PC-3 (cell line): ENCODE data around the gene ACADS.

Experiments
- EZH2 ChIP-seq: fragments of 300-600 bp; sonication (generic); IDR thresholded peaks from one replicate; pipeline ENCODE4 v1.6.1; 2017; ENCODE audit warnings: antibody characterized with exemption, mild to moderate bottlenecking, low read length; ENCODE audit not compliant: unreplicated experiment
- EZH2phosphoT487 ChIP-seq: fragments of 300-600 bp; sonication (generic); IDR thresholded peaks from 2 replicates; pipeline ENCODE4 v1.6.1; 2018; ENCODE audit warnings: mild to moderate bottlenecking, antibody characterized with exemption, low read length, borderline replicate concordance
- TF ChIP-seq, protein P1 (sequence below): fragments of 300-600 bp; sonication (generic); conservative IDR thresholded peaks from 2 replicates; pipeline ENCODE4 v1.5.1; 2017; ENCODE audit warnings: antibody characterized with exemption, low read depth, mild to moderate bottlenecking, low read length

DNA sequence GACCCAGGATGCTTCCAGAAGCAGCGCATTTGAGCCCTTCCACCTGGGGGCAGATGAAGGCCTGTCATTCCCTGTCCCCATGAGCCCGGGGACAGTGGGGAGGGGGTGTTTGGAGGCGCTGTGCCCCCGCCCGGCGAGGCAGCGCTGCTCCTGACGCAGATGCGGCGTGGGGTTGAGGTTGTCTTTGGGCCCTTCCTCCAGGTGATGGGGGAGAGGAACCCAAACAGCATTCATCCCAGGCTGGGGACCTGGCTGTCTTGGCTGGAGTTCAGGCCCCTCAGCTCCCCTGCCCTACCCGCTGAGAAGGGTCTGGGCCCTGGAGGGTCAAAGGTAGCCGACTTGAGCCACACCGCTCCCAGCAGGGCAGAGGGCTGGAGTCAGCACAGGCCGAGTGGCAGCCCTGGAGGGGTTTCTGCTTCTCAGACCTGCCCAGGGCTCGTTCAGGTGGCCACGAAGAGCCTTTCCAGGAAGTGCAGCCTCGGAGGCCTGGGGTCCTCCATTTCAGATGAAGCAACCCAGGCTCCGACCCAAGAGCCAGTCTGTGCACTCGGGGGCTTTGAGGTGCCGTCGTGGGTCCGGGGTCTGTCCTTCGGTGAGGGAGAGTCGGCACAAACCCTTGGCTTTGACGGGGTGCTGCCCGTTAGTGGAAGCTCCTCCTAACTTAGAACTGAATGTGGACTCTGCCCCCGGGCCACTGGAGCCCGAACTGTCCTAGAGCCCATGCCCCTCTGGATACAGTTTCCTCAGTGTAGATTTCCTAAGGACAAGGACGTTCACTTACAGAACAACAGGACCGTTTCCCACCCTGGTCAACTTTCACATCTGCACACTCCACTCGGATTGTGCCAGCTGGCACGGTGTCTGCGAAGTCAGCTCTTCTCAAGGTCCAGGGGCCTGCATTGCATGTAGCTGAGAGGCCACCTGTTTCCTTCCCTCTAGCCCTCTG lies 16.1 kb downstream of the ACADS start:
- TF ChIP-seq, protein P1, sequence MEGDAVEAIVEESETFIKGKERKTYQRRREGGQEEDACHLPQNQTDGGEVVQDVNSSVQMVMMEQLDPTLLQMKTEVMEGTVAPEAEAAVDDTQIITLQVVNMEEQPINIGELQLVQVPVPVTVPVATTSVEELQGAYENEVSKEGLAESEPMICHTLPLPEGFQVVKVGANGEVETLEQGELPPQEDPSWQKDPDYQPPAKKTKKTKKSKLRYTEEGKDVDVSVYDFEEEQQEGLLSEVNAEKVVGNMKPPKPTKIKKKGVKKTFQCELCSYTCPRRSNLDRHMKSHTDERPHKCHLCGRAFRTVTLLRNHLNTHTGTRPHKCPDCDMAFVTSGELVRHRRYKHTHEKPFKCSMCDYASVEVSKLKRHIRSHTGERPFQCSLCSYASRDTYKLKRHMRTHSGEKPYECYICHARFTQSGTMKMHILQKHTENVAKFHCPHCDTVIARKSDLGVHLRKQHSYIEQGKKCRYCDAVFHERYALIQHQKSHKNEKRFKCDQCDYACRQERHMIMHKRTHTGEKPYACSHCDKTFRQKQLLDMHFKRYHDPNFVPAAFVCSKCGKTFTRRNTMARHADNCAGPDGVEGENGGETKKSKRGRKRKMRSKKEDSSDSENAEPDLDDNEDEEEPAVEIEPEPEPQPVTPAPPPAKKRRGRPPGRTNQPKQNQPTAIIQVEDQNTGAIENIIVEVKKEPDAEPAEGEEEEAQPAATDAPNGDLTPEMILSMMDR, result no peak
- TF ChIP-seq EZH2phosphoT487 (no peak), EZH2 (no peak)
